HG03135 (cell line): ENCODE results near the gene C2orf76.
"Not testable (repeated sequence)": the region's sequence is repeated elsewhere in the genome, so short reads cannot be mapped to it uniquely, and the experiment has no call there.

ENCODE experiments used
- ATAC-seq: cut with Tn5 transposase; IDR thresholded peaks from one replicate; pipeline ENCODE4 v1.9.1; 2021; ENCODE audit warnings: mild to moderate bottlenecking, moderate library complexity; ENCODE audit not compliant: unreplicated experiment

Gene C2orf76

GRCh38 chr2:119366649-119367471, at the start of gene C2orf76, which contains the start of gene DBI:
C2orf76 (minus strand) TSS chr2:119366834; CDS start chr2:119339959, 26,875 bp downstream.
DBI (plus strand) TSS chr2:119366977; CDS start chr2:119367052, 75 bp downstream.
- peak; percentile 94 for ATAC-seq

- no peak for ATAC-seq
These were observed 49.0 kb upstream of the C2orf76 start for GRCh38 chr2:119415630-119416029.

DNA sequence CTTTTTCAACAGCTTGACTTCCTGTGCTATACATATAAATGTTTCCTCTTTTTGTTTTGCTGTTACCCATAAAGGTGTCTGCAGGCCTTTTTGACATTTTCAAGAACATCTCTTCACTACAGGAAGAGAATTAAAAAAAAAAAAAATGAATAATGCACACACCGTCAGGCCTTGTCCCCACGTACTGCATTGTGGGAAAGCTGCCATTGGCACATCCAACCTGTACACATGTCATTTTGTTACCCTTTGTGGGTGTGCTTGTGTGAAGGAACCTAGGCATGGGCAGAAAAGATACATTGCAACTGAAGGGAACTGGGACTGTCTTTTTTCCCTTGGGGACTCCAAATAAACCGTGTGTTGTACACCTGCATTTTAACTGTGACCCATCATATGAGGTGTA, 48.3 kb upstream of the C2orf76 start:
- ATAC-seq, result no peak

GRCh38 chr2:119409506-119409905, 42.9 kb upstream of the C2orf76 start:
- no peak for ATAC-seq

DNA sequence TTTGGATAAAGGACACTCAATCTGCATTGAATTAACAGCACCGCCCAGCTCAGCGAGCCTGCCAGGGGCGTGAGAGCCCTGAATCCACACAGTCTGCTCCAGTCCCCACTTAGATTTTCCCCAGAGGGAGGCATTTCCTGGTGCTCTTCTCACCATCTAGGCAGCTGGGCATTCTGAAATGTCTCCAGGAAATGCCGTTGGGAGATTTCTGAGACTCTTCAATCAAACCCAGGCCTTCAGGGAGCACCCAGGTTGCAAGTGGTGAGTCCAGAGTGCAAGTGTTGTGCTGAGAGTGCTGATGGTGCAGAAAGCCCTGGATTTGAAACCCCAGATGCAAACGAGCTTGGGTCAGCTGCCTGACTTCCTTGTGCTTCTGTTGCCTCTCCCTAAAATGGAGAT, 41.6 kb upstream of the C2orf76 start:
- no peak for ATAC-seq

DNA sequence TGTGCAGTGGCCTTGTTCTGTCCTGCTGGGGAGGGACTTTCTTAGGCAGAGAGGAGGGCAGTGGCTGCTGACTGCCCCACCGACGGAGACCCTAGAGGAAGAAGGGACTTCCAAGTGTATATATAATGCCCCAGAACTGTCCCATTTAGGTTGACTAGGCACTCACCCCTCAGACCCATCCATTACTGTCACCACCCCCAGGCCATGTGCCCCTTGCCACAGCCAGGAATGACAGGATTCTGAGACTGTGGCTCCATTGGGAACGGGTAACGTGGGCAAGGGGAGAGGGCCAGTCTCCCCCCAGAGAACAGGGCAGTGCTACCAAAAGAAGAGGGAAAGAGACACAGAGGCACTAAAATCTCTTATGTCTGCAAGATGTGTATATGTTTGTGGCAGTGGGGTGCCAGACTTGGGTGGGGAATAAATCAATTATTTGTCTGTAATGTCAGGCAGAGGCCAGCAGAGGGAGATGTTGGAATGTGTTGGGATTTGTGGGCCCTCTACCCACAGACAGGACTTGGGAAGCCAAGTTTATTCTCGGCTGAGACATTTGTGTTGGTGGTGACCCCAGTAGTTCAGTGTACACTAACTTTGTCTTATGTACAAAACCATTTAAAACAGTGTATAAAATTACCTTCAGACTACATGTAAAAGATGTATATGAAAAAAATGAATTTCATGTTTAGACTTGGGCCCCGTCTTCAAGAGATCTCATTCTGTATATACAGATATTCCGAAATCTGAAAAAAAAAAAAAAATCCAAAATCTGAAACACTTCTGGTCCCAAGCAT, 41.0 kb upstream of the C2orf76 start:
- peak; percentile 49 for ATAC-seq

DNA sequence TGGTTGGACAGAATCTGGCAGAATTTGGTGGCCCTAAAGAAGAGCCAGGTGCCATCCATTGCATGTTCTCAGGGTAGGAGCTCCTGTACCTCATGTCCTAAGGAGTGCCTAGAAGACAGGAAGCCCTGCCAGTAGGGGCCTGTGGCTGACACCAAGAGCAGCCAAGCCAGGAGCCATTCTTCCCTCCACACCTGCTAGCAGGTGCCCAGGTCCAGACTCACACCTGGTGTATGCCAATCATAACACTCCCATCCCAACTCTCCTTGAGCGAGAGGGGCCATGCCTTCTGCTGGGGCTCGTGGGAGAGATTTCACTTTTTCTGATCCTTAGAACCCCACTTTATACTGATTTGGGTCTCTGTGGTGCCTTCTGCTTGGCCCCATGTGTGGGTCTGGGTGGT, 38.5 kb upstream of the C2orf76 start:
- ATAC-seq, result no peak

- ATAC-seq, result not testable (repeated sequence)
These were observed 37.0 kb upstream of the C2orf76 start for GRCh38 chr2:119403618-119404017.

GRCh38 chr2:119402645-119403560, 36.3 kb upstream of the C2orf76 start:
- no peak for ATAC-seq

DNA sequence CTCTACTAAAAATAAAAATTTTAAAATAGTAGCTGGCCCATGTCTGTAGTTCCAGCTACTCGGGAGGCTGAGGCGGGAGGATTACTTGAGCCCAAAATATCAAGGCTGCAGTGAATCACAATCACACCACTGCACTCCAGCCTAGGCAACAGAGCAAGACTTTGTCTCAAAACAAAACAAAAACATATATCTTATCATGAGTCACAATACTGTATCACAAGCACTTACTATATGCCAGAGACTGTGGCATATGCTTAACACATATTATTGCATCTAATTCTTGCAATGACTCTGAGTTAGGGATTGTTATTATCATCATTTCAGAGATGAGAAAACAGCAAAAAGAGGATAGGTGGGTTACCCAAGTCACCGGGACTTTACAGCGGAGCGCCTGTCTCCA, 35.5 kb upstream of the C2orf76 start:
- ATAC-seq, result no peak

DNA sequence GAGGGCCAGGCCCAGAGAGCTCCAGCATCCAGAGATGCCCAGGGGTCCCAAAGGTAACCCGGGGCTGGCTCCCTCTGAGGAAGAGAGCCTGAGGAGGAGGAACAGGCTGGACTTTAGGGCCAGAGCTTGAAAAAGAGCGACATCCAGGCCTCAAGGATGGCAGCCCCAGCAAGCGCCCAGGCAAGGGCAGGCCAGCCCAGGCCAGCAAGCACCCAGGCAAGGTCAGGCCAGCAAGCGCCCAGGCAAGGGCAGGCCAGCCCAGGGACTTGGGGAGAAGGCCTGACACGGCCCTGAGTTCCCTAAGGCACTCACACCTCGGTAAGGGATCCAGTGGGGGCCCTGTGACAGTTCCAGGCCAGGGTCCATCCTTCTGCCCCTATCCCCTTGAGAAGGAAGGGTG, 30.6 kb upstream of the C2orf76 start:
- ATAC-seq, result no peak

- ATAC-seq, result no peak
These were observed 27.5 kb upstream of the C2orf76 start for GRCh38 chr2:119393971-119394748.

GRCh38 chr2:119389615-119390306, 23.1 kb upstream of the C2orf76 start:
- no peak for ATAC-seq

DNA sequence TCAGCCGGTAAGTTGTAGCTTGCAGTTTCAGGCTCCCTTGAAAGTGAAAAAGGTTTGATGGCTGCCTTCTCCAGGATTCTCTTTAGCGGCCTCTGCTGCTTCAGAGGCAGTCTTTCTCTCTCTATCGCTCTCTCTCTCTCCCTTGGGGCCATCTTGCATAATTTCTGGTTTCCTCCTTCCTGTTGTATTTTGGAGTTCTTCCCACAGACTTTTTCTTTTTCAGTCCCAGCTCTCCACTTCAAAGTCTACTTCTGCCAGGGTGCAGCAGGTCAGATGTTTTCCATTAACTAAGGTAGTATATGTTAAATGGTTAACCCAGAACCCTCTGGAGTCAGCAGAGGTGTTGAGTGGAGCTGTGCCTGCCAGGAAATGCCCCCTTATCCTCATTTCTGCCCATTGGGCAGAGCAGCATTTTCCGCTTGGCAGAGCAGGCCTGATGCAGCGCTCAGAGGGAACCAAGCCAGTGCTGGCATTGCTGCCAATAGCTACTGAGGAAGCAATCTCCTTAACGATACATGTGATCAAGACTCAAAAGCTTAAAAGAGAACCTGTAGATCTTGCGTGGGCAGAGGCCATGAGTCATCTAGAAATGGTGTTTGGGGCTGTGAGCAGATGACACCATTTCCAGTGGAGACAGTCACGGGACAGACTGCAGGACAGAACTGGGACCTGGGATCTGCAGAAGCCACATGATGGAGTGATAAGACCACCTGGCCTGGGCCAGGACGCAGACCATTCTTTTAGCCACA, 20.9 kb upstream of the C2orf76 start:
- peak; percentile 81 for ATAC-seq

DNA sequence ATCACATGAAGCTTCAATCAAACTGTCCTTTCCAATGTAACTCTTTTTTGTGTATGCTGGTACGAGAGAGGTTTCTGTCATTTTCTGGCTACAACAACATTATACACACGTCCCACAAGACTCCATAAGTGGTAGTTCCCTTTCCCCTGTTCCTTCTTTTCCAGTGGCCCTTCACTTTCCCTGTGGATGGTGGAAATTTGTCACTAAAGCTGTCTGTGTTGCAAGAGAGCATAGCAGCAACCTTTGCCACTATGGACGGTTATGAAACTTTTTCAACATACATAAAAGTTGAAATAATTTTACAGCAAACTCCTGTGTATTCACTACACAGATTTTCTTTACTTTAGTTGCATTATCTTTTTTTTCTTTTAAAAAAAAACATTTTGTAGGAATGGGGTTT, 18.8 kb upstream of the C2orf76 start:
- no peak for ATAC-seq

- ATAC-seq, result no peak
These were observed 18.3 kb upstream of the C2orf76 start for GRCh38 chr2:119384971-119385370.

- ATAC-seq, result no peak
These were observed 16.9 kb upstream of the C2orf76 start for GRCh38 chr2:119383410-119384140.

DNA sequence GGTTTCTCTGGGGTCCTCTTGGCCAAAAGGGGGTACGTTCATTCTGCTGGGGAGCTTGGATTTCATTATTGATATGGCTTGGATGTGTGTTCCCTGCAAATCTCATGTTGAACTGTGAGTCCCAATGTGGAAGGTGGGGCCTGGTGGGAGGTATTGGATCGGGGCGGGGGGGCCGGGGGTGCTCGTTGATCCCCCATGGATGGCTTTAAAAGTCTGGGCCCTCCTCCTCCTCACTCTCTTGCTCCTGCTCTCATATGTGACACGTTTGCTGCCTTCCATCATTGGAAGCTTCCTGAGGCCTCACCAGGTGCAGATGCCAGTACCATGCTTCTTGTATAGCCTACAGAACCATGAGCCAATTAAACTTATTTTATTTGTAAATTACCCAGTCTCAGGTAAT, 11.9 kb upstream of the C2orf76 start:
- no peak for ATAC-seq
